K562 (cell line): ENCODE results near the gene AK2. TPM values are rescaled to one million over a fixed set of nuclear protein-coding genes. Genes with fewer than 3 reads are reported as not detected.
A peak's percentile ranks its signal among the peaks of the same experiment; 100 is the strongest.

Source experiments
- ARID3B ChIP-seq: fragments of 250-450 bp; sonication (Bioruptor Pico); IDR thresholded peaks from 2 replicates; pipeline ENCODE4 v1.4.0; 2020; ENCODE audit warnings: borderline replicate concordance
- BDP1 ChIP-seq: IDR thresholded peaks from 3 replicates; pipeline ENCODE4 v1.6.1; 2011; ENCODE audit not compliant: insufficient read length, insufficient read depth
- CAMTA2 ChIP-seq: fragments of 250-450 bp; sonication (Bioruptor Pico); conservative IDR thresholded peaks from 2 replicates; pipeline ENCODE4 v1.5.1; 2022
- CCNT2 ChIP-seq: IDR thresholded peaks from 2 replicates; pipeline ENCODE4 v1.6.1; 2011; ENCODE audit warnings: borderline replicate concordance, low read depth, mild to moderate bottlenecking, moderate library complexity, mixed read lengths, low read length; ENCODE audit not compliant: insufficient read length; ENCODE audit errors: extremely low read depth
- CEBPB ChIP-seq: fragments of 450-650 bp; IDR thresholded peaks from 2 replicates; pipeline ENCODE4 v1.6.1; 2016; ENCODE audit warnings: missing genetic modification characterization, missing compliant biosample characterization
- ETS1 ChIP-seq: conservative IDR thresholded peaks from 2 replicates; pipeline ENCODE4 v1.6.1; 2011; ENCODE audit warnings: low read depth, mild to moderate bottlenecking, low read length; ENCODE audit not compliant: control insufficient read depth
- JUND ChIP-seq, 2 experiments: IDR thresholded peaks; 2 replicates in 1 of 2; 3 replicates in 1 of 2; pipeline ENCODE4 v1.6.1; 2011; ENCODE audit warnings: borderline replicate concordance in 2 of 2, low read depth in 2 of 2, low read length in 2 of 2, improper control_type of control experiment in 1 of 2, missing biosample characterization in 1 of 2, missing genetic modification characterization in 1 of 2, missing genetic modification reagents in 1 of 2
- MAFG ChIP-seq: fragments of 450-650 bp; conservative IDR thresholded peaks from 2 replicates; pipeline ENCODE4 v1.6.1; 2016; ENCODE audit warnings: missing genetic modification characterization, missing compliant biosample characterization
- NFE2 ChIP-seq: IDR thresholded peaks from 2 replicates; pipeline ENCODE4 v1.6.1; 2014; ENCODE audit warnings: antibody characterized with exemption, low read depth
- POLR3A ChIP-seq: IDR thresholded peaks from 2 replicates; pipeline ENCODE4 v1.6.1; 2011; ENCODE audit warnings: borderline replicate concordance, mild to moderate bottlenecking, moderate library complexity; ENCODE audit not compliant: insufficient read length, insufficient read depth; ENCODE audit errors: extremely low read depth
- PRPF4 ChIP-seq: fragments of 200-400 bp; formaldehyde crosslinking; IDR thresholded peaks from one replicate; pipeline ENCODE4 v1.6.1; 2017; ENCODE audit warnings: low read length, low read depth, mild to moderate bottlenecking; ENCODE audit not compliant: insufficient read depth, poor library complexity, severe bottlenecking
- SRSF1 ChIP-seq: fragments of 200-400 bp; formaldehyde crosslinking; IDR thresholded peaks from 2 replicates; pipeline ENCODE4 v1.6.1; 2017; ENCODE audit warnings: mild to moderate bottlenecking, low read depth, low read length, moderate library complexity
- STAT6 ChIP-seq: sonication (generic); formaldehyde crosslinking; IDR thresholded peaks from 2 replicates; pipeline ENCODE4 v1.8.1; 2023; ENCODE audit warnings: mild to moderate bottlenecking, missing genetic modification reagents
- TBP ChIP-seq: optimal IDR thresholded peaks from 2 replicates; pipeline ENCODE3; 2011; ENCODE audit warnings: low read depth, low read length, improper control_type of control experiment
- UBTF ChIP-seq, 2 experiments: IDR thresholded peaks; 2 replicates each; pipeline ENCODE4 v1.6.1; 2012; ENCODE audit warnings: improper control_type of control experiment in 2 of 2, low read depth in 2 of 2, low read length in 2 of 2, borderline replicate concordance in 1 of 2
- ZFX ChIP-seq: sonication (generic); formaldehyde crosslinking; IDR thresholded peaks from 2 replicates; pipeline ENCODE4 v1.8.0; 2022; ENCODE audit warnings: mild to moderate bottlenecking, missing genetic modification reagents, moderate library complexity
- ZNF146 ChIP-seq: IDR thresholded peaks from one replicate; pipeline ENCODE4 v1.6.1; 2018; ENCODE audit warnings: missing compliant biosample characterization; ENCODE audit not compliant: unreplicated experiment
- polyA plus RNA-seq, 8 experiments: library from polyadenylated mRNA; depleted of rRNA in 4 of 8; stranded (reverse) in 5 of 8; unstranded in 3 of 8; fragments of >200 nt; fragmentation: Nextera tagmentation in 2 of 8; fragmentation: Illumina TruSeq in 1 of 8; extraction: Ambion mirVana in 2 of 8; extraction: Trizol in 1 of 8; gene quantifications; 2 replicates each; pipeline versions ENCODE4 v1.2.1 to v1.2.3, GENCODE V29; 2011 to 2014; ENCODE audit warnings: inconsistent platforms in 1 of 8, missing spikeins in 1 of 8
- total RNA-seq, 7 experiments: library from RNA; depleted of rRNA in 6 of 7; stranded (reverse); fragments of >200 nt in 6 of 7; fragmentation: Illumina TruSeq in 2 of 7; extraction: Trizol in 2 of 7; gene quantifications; 2 replicates each; pipeline versions ENCODE4 v1.2.1 to v1.2.3, GENCODE V29; 2011 to 2021; ENCODE audit warnings: low replicate concordance in 1 of 7

The AK2 gene
- total and polyA plus RNA-seq, 9 of the 15 experiments (the other 6 are each of a cell fraction or from before 2014, with no cell fraction given), result 105 to 1,050 (median 509) TPM

- TF ChIP-seq ARID3B (CRISPR knock-in tag) (peak; percentile 53; the same call in 1 of the 2 replicates), ETS1 (peak; percentile 71; the same call in 1 of the 2 replicates), CCNT2 (peak; percentile 82), TBP (peak; percentile 98), MAFG (tag) (no peak), POLR3A (no peak), PRPF4 (peak; percentile 29), ZFX (CRISPR knock-in tag) (peak; percentile 92), STAT6 (CRISPR knock-in tag) (peak; percentile 80; the same call in 1 of the 2 replicates), ZNF146 (no peak), CEBPB (tag) (no peak), BDP1 (no peak), CAMTA2 (peak; percentile 92), SRSF1 (no peak), NFE2 (0 out of 2 replicates have a peak, but pooled peaks have one; percentile 2), UBTF (IDR thresholded peaks at IDR 0.05; ENCODE audit: borderline replicate concordance in 1 of 2, low read depth in 2 of 2, low read length in 2 of 2) (peak; percentile 36 to 74; a peak in 1 of 4 replicates), JUND (IDR thresholded peaks at IDR 0.05; ENCODE audit: borderline replicate concordance, low read depth, low read length) (peak; percentile 32; the same call in 1 of the 2 replicates), JUND (tag; IDR thresholded peaks at IDR 0.05; ENCODE audit: borderline replicate concordance, low read depth, low read length) (no peak; the same call in 2 of the 3 replicates)
These were observed 72.0 kb downstream of the AK2 start, which contains the start of gene RNF19B (continued) for GRCh38 chr1:32964461-32965250.
